ENCODE measurements around the gene PTPRA.

DNA sequence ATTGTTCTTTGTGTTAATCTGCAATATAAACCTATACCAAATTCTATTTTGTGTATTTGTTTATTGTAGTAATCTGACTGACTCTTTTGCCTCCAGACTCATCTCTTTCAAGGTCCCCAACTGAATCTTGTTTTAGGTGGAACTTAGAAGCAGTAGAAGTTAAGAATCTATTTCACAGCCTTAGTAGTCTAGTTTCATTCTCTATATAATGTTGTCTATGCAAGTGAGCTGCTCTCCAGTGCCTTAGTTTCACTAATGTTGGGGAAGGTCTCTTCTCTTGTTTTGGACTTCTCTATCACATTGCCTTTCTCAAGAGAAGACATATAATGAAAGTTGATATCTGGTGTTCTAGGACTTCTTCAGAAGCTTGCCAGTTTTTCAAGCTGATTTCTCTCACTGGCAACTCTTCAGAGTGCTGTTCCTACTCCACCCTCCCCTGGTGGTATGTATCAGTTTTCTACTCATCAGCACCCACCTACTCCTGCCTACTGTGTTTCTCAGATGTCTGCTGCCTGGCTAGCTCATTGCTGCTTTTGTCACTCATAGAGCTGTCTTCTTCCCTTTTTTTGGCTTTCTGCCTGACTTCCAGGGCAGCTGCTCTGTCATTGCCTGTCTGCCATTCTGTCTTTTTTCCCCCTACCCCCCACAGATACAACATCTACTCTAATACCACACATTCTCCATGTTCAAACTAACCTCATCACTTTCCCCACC, 82.1 kb downstream of the PTPRA start:
- TF ChIP-seq, protein P1, sequence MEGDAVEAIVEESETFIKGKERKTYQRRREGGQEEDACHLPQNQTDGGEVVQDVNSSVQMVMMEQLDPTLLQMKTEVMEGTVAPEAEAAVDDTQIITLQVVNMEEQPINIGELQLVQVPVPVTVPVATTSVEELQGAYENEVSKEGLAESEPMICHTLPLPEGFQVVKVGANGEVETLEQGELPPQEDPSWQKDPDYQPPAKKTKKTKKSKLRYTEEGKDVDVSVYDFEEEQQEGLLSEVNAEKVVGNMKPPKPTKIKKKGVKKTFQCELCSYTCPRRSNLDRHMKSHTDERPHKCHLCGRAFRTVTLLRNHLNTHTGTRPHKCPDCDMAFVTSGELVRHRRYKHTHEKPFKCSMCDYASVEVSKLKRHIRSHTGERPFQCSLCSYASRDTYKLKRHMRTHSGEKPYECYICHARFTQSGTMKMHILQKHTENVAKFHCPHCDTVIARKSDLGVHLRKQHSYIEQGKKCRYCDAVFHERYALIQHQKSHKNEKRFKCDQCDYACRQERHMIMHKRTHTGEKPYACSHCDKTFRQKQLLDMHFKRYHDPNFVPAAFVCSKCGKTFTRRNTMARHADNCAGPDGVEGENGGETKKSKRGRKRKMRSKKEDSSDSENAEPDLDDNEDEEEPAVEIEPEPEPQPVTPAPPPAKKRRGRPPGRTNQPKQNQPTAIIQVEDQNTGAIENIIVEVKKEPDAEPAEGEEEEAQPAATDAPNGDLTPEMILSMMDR (IDR thresholded peaks at IDR 0.05 in 4 of 5, conservative IDR thresholded peaks at IDR 0.05 in 1 of 5), result no peak
- TF ChIP-seq POLR2A (IDR thresholded peaks at IDR 0.05), result no peak

All from gastrocnemius medialis (tissue), 4 donors.